SIG-M5 treated with dmso at 0.1 percent for 504 hours (cell line): Measurements from ENCODE around the gene NPAS3.

Source experiments
- DNase-seq: peaks from one replicate; lab custom pipeline; 2025; ENCODE audit not compliant: unreplicated experiment; lab: John Stamatoyannopoulos, UW

Gene NPAS3

DNA sequence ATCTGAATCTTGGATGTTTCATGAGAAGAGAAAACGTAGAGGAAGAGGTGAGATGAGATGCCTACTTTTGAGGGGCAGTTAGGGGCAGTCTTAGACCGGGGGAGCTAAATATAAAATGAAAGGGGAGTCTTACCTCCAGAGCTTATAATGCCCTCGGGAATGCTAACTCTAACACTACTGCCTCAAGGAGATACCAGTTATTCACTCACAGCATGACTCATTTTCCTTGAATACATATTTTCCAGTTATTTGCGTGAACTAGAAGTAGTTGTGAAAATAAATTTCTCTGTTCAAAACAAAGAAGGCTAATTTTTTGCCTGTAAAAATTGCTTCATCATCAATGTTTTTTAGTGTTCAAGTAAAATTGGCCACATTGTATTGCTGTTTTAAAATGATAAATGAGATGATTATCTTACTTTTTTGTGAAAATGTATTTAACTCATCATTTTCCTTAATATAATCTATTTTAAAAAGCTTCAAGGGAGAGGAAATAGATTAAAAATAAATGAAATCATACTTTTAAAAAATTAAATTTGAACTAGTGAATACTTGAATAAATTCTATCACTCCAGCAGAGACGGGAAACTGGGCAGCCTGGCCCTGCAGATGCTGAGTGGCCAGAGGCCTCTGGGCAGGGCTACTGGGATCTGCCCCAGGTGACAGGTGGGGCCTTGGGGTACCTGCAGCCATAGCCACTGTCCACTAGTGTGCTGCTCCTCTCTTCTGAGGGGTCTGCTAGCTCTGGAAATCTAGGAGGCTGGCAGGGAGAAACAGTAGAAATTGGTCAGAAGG is 672.9 kb downstream of the NPAS3 start:
- no peak for DNase-seq

DNA sequence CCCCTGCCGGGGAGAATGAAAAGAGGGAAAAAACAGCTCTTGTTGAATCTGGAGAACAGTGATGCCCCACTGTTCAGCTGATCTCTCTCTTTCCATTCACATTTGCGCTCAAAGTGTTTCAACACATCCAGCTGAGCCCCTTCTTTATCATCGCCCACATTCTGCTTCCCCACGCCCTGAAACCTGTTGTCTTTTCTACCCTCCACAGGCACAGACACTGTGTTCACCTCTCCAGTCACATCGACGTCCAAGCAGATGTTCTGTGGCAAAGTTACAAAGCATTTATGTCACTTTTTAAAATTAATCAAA is 673.5 kb downstream of the NPAS3 start:
- DNase-seq: no peak

DNA sequence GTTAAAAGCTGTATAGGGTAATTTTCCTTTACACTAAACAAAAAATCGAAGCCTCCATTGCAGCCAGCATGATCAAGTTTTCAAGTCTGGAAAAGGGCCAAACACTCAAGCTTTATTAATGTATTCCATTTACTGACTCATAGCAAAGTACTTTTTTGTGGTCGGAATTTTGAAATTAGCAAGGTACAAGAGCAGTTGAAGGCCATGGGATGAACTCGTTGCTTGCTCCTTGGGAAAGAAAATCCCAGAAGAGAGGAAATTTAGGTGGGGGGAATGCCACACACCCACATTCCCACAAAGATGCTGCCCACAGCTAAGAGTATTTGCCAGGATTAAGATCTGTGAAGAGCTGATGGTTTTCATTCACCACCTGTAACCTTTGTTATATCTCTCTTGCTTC is 678.5 kb downstream of the NPAS3 start:
- no peak for DNase-seq

DNA sequence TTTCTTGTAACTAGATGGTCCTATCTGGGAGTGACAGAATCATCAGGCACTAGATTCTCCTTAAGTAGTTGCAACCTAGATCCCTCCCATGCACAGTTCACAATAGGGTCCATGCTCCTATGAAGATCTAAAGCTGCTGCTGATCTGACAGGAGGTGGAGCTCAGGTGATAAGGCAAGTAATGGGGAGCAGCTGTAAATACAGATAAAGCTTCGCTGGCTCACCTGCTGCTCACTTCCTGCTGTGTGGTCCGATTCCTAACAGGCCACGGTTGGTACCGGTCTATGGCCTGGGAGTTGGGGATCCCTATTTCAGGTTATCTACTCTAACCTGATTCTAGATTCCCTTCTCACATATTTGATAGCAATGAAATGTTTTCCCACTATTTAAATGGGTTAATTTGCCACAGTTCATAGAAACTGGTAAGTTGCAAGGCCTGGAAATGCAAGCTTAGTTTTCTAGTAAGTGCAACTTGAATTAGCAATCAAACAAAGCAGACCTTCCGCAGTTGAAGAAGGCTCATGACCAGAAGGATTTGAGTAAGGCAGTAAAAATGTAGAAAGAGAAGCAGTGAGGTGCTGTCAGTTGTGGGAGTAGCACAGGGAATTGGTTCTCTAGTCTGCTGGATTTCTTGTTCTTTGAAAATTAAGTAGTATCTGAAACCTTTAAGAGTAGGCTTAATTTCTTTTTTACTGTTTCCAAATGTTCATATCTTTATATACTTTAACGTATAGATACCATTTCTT is 679.9 kb downstream of the NPAS3 start:
- DNase-seq: no peak

DNA sequence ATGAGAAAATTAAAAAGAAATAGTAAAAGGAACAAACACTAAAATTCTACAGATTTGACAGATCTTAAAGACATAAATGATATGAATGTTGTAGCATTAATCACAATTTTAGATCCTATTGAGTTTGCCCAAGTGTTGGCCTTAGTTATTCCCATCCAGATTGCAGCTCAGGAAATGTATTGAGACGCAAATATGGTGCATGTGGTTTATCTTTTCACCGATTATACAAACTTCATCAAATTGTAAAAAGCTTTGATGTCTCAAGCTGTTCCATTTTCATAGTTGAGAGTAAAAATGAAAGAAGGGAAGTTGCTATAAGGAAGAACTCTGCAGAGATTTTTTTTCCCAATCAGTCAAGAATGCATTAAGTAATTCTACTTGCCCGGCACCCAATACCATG is 683.8 kb downstream of the NPAS3 start:
- DNase-seq: no peak

DNA sequence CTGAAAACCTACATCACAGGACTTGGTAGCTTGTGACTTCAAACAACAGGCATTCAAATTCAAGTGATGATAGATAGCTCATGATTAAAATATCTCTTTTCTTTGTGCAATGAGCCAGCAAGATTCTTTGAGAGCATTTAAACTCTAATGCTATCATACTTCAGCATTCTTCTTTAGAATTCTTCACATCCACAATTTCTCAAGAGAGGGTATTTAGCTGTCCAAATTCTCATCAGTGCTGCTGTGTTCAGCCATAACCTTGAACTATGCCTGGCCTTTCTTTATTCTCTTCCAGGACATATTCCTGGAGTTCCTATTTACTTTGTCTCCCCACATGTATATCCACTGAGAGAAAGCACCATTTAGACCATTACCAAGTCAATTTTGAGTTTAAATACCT is 691.1 kb downstream of the NPAS3 start:
- DNase-seq: no peak

DNA sequence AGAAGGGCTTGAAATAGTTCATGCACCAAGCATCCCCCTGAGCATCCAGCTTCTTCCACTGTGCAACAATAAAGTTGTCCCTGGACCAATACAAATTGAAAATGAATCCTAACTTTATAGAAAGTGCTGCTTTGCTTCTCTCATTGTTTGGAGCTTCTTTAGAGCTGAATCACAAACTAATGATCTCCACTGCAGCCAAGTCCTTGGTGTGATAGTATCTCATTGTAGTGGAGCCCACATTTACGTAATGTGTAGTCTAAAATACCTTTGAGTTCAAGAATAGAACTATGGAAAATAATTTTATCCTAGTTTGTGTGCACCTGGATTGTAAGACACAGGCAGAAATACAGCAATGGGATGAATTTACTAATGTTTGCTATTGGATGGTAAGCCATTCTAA is 692.3 kb downstream of the NPAS3 start:
- DNase-seq: no peak

DNA sequence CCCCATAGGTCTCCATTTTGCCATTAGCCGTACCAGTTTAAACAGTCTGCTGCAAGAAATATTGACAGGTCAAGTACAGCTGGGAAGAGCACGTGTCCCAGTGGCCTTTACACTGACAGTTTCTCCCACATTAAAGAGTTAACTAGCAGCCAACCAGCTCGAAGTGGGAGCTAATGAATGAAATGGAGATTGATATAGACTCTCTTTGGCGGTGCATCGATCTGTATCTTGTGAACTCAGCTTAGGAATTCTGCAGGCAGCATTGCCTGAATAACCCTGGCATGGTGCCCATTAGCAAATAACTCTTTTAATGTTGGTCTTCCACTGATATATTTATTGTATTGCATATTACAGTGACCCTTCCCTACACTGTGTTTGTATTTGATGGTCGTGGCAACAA is 692.8 kb downstream of the NPAS3 start:
- DNase-seq: no peak

DNA sequence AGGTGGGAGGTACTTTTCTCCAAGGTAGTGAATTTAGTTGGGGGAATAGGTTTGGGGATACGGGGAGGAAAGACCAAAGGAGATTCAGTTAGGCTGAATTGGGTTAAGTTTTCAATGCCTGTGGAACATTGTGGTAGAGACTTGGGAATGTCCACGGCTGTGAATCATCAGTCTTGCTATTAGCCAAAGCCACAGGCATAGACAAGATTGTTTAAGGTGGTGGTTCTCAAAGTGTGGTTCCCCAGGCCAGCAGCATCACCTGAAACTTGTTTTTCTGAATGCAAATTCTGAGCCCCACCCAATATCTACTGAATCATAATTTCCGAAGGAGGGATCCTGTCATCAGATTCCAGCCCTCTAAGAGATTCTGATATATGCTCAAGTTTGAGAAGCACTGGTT is 696.0 kb downstream of the NPAS3 start:
- no peak for DNase-seq

DNA sequence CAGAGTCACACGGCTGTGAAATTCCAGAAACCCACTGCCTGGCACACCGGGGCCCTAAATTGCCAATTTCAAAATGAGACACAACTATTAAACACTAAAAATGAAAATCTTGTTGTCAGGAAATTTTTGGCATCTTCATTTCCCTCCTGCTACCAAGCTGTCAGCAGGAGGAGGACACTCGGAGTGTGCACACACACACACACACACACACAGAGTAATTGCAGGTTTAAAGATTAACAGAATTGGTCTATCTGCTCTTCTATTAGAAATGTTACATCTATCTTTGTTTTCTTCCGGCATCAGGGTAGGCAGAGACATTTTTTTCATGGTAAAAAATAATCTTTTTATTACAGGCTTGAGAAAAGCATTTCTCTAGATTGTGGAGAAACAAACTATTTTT is 698.0 kb downstream of the NPAS3 start:
- DNase-seq: no peak

DNA sequence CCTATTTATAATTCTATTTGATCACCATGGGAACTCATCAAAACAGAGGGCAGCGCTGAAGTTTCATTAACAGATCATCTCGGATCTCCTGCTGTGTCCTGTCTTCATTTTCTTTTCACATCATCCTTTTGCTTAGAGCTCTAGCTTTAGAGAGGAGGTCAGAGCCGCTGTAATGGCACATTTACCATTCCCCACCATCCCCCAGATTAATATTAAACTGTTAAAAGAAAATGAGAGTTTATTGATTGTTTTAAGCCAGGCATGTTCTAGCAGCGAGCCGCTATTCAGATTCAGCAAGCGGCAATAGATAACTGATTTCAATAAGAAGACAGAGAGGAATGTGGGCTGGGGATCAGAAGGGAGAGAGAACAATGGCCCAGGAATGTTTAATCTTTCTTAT is 703.4 kb downstream of the NPAS3 start:
- DNase-seq: no peak

DNA sequence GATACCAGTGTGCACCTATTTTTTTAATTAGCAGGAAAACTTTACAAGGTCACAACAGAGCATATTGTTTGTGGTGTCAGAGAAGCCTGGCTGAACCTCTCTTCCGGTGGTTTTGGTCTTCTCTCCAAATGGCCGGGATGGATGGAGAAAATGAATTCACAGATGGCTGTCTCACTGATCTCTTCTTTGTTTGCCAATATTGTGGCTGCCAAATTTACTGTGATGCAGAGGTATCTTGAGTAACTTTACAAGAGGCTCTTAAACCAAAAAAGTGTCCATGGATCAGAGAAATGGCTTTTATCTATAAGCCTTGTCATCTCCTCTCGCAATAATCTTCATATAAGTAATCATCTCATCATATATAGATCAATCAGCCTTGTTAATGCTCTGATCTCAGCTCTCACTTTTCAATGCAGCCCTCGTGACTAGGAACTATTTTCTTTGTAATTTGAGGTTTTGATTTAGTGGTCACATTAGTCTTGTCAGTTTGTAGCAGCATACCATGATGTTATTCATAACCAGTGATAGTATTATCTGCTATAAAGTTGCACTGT is 704.1 kb downstream of the NPAS3 start:
- DNase-seq: no peak

DNA sequence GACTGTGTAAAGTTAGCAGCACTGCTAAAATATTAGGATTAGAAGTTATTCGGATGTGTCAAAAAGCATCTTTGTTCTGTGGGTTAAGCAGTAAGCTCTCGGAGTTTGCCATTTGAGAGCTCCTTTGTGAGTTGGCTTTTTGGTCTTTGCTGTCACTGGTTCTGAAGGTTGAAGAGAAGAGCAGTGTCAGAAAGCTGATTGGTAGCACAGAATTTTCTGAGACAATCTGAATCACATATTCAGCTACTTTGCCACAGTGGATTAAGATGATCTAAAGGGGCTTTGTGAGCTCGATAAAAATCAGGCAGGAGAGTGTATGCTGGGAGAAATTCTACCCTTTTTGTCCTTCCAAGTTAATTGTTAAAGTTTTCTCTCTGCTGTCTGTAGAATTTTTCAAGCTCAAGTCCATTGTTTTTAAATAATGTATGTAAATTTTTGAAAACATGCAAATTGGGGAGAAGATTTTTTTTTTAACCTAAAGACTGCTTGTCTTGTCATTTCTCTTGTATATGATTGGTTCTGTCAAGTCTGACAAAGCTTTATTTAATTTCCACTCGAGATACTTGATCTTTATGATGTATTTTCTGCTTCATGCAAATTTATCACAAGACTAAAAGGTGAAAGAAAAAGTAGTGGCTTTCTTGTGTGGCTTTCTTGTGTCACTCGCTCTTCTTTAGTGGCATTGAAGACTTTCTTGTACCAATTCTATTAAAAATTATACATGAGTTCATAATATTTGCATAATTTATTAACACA is 704.9 kb downstream of the NPAS3 start:
- no peak for DNase-seq

DNA sequence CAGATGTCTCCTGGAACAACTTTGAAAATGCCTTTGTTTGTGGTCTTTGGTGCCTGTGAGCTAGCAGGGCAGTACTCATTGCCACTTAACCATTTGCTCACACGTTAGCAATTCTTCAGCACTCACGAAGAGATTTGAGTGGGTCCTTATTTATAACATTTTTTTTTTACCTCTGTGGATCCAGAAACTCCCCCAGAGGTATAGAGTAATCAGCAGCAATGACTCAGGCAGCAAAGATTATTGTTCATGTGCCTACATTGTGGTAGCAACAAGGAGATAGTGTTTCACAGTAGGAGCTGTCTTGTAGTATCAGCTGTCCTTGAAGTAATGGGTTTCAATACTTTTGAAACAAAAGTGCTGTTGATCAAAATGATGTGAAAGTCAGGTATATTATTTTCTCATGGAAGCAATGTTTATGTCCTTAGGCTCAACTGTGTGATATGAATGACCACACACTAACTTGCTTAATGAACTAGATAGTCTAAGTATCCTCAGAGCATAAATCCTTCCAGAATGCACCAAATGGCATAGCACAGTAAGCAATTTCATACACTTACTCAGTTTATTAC is 708.1 kb downstream of the NPAS3 start:
- no peak for DNase-seq

DNA sequence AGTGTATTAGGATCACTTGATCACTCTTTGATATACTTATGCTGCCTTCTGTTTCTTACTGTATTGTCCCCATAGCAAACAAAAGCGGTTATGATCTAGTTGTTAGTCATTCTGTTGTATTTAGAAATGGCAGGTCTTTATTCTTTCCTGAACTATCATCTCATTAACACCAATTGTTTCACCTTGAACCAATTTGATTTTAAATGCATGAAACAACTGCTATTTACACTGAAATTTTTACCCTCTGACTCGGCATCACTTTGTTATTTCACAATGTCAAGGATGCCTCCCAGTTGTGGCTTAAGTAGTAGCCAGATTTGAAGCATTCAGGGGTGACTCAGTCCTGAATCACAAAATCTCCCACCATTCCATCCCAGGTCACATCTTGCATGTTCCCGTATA is 708.7 kb downstream of the NPAS3 start:
- DNase-seq: no peak

DNA sequence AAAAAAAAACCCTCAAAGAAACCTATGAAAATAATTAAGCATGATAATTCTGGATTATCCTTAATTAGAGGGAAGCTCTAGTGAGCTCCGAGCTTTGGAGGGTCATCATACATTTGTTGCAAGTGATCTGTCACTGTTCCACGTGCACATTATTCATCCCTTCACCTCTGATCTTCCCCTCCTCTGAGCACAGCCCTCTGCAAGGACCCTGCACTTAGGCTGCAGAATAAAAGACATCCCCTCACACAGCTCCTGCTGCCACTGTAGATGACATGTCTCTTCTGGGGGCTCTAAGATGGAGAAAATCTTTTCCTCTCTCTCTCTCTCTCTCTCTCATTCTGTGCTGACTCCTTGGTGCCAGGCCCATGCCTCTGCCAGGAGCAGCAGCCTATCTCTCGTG is 711.8 kb downstream of the NPAS3 start:
- DNase-seq: no peak

DNA sequence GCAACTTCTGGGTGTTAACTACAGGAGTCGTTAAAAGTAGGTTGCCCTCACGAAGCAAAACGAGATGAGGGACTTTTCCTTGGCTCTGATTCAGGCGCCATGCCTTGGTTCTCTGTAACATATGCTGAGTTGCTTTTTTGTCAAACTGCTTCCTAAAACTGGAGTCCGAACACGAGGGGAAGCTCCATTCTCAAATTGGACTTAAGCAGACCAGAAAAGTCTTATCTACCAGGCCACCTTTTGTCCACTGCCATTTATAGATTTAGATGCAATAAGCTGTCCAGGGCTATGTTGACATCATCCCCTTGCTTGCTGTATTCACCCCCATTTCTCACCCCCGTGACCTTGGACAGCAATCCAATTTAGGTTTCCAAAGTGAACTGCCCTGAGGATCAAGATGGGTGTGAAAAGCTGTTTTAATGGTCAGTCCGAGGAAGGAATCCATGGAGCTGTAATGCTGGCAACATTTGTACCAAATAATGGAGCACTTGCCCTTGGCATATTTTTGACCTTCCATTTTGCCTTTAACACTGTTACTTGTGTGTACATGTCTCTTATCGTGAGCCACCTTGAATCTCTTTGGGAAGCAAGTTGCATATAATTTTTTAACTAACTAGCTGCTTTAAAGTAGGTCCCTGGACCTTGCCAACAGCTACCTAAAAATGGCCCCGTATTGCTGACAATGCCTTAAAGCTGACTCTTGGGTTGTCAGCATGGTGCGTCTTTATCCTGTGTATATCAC is 714.1 kb downstream of the NPAS3 start:
- no peak for DNase-seq

DNA sequence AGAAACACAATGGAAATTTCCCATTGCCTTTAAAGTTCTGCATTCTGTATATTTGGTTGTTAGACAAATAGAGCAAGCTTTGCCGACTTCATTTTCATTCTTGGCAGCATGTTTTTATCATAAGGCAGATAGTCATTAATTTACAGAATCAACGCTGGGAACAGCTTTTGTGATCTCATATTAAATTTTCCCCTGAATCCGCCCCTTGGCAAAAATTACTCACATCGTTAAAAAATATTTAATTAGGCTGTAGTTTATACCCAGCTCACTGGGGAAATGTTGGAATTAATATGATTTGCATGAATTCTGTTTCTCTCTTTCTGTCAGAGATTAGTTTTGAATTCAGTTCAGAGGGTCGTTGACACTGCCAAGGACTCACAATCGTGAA is 714.6 kb downstream of the NPAS3 start:
- no peak for DNase-seq

DNA sequence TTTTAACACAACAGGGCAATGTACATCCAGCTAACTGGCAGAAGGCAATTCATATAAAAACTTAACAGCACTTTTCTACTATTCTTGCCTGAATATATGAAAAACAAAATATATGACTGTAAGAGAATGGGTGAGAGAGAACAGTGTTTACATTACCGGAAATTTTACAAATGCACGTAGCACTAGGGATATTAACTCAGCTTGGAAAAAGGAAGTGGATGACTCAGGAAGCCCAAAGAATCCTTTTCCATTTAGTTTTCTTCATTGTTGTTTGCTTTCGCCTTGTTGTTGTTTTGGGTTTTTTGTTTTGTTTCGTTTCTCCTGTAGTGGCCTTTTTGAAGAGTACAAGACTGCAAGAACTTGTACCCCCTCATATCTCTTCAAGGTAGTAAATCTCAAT is 716.7 kb downstream of the NPAS3 start:
- DNase-seq: no peak

DNA sequence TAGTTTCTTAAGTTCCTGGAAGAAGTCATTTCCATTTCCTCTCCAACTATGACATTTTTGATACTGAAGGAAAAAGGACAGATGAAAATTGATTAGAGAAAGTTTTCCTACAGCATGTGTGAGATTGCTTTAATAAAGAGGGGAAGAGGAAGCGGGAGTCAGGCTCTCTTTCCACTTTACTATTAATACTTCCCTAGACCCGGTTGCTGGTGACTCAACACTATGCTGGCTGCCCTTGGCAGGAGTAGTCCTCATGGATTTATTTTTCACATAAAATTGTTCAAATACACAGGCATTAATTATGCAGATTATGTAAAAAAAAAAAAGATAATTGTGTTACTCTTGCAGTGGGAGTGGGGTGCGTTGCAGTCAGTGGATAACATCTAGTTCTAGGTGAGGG is 718.8 kb downstream of the NPAS3 start:
- no peak for DNase-seq

DNA sequence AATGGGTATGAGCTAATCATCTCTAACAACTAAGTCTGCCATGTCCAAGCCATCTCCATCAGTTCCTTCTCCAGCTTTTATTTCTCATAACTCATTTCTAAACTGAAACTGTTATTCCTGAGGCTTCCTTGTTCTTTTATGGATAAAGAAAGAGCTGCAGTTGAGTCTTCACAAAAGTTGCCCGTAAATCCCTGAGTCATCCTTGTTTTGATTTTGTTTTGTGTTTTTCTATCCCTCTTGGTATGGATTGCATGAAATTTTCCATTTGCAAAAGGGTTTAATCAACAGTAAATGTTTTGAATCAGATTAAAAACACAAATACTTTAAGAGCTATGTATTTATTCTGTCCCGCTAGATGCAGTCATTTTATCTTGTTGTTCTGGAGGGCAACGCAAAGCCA is 721.6 kb downstream of the NPAS3 start:
- DNase-seq: no peak
